Measurements from ENCODE around the gene PRTN3. TPM values are rescaled to one million over a fixed set of nuclear protein-coding genes. Genes with fewer than 3 reads are reported as not detected.

PRTN3 gene
- polyA plus RNA-seq, 1 of the 3 experiments (the other 2 are of a cell fraction), result not detected

GRCh38 chr19:843836-844545 is 3.2 kb downstream of the PRTN3 start:
- Histone ChIP-seq H3K4me3 (ENCODE audit: low read depth in 2 of 2, low read length in 1 of 2) (no peak overlapping the region), H3F3A (replicated peaks; ENCODE audit: insufficient read depth) (peaks cover 9% of the 10 kb centered on the region), H3K27me3 (ENCODE audit: insufficient read depth) (peaks cover 69% of the 10 kb centered on the region), H4K20me1 (ENCODE audit: insufficient read depth) (no peaks in the 10 kb centered on the region), H3K27ac (ENCODE audit: low read depth in 2 of 2, low read length in 1 of 2) (no peak overlapping the region), H3K9ac (no peak overlapping the region), H3K4me1 (ENCODE audit: control insufficient read depth in 1 of 2, insufficient read depth in 2 of 2, low read depth in 1 of 2, low read length in 1 of 2) (no peaks in the 10 kb centered on the region; a peak in 1 of 4 replicates), H3K79me2 (ENCODE audit: insufficient read depth) (no peaks in the 10 kb centered on the region), H3K36me3 (replicated peaks in 1 of 2; ENCODE audit: control insufficient read depth in 1 of 2, insufficient read depth in 2 of 2, low read length in 1 of 2) (no peaks in the 10 kb centered on the region), H3K4me2 (peak overlapping the region; percentile 47; the same call in 1 of the 2 replicates), H2AFZ (ENCODE audit: low read depth) (no peak overlapping the region), H3K9me3 (no peaks in the 10 kb centered on the region), H3K9me2 (no peaks in the 10 kb centered on the region)
- 5% methylated on average over 26 of the region's 70 CpGs for WGBS (ENCODE audit: low lambda C conversion rate)
- POLR2A ChIA-PET, result no interaction called here
- no peak for DNase-seq
- TF ChIP-seq ELF1 (IDR thresholded peaks at IDR 0.05) (no peak), RXRA (IDR thresholded peaks at IDR 0.05; ENCODE audit: borderline replicate concordance, low read depth) (no peak), NFIC (IDR thresholded peaks at IDR 0.05; ENCODE audit: borderline replicate concordance) (no peak), USF2 (IDR thresholded peaks at IDR 0.05; ENCODE audit: borderline replicate concordance, low read depth, low read length) (no peak), MAX (IDR thresholded peaks at IDR 0.05; ENCODE audit: low read depth) (no peak), GATA2 (CRISPR knock-in tag; IDR thresholded peaks at IDR 0.05) (no peak), NRF1 (IDR thresholded peaks at IDR 0.05; ENCODE audit: low read depth, low read length) (no peak), EZH2phosphoT487 (IDR thresholded peaks at IDR 0.05; ENCODE audit: borderline replicate concordance, low read depth) (no peak), MEF2A (IDR thresholded peaks at IDR 0.05; ENCODE audit: borderline replicate concordance, low read depth) (no peak), RAD21 (IDR thresholded peaks at IDR 0.05; ENCODE audit: low read length) (no peak), SIN3A (IDR thresholded peaks at IDR 0.05; ENCODE audit: borderline replicate concordance, low read depth, low read length) (no peak), CTCF (IDR thresholded peaks at IDR 0.05) (no peak), TEAD4 (IDR thresholded peaks at IDR 0.05; ENCODE audit: borderline replicate concordance, insufficient read depth) (no peak), GABPA (IDR thresholded peaks at IDR 0.05; ENCODE audit: low read depth) (no peak), POLR2AphosphoS5 (IDR thresholded peaks at IDR 0.05; ENCODE audit: low read depth, low read length) (no peak), JUND (IDR thresholded peaks at IDR 0.05) (no peak), SMC3 (IDR thresholded peaks at IDR 0.05; ENCODE audit: low read depth, low read length) (no peak), RFX5 (IDR thresholded peaks at IDR 0.05; ENCODE audit: low read length) (no peak), RCOR1 (IDR thresholded peaks at IDR 0.05; ENCODE audit: low read length) (no peak), PBX3 (IDR thresholded peaks at IDR 0.05) (no peak)
- CTCF ChIA-PET, result interaction anchor here (0.9 to 2.1 kb wide), 2 partner anchors 13 to 16 kb away, joined by 3 to 7 read pairs; no protein-coding TSS in a partner anchor

All from SK-N-SH (cell line).